Measurements from ENCODE around the gene DDN. TPM values are rescaled to one million over a fixed set of nuclear protein-coding genes. Genes with fewer than 3 reads are reported as not detected.

Gene DDN
- total RNA-seq, 1 donor = under 0.01 TPM

DNA sequence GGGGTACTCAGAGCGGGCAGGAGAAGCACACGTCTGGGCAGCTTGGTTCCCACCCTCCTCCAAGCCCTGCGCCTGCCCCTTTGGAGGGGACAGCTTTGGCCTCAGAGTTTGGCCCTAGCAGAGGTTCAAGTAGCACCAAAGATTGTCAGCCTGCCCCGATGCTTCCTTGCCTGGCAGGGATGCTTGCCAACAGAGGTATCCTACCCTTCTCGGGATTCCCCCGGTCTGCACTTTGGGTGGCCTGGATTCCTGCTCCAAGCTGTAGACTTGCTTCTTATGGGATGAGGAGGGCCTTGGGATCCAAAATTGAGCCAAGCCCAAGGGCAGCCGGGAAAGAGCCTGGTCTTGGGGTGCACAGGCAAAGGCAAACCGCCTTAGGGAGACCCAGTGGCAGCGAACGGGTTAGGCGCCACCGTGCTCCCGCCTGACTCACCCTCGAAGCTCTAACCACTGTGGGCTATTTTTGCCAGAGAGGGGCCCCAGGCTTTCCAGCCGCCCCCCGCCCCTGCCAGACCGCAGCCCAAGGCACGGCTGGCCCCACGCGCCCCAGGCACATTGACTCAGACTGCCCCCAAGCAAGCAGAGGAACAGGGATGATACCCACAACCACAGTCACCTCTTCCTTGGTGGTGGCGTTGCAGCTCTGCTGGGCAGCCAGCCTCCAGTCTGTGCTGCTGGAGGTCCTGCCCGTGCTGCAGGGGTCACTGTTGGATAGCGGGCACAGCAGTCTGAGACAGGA lies 26.8 kb downstream of the DDN start:
- no peak for DNase-seq (ENCODE audit: low read depth)
- no peak overlapping the region for H3K4me3 ChIP-seq (ENCODE audit: low read depth, low read length)
- TF ChIP-seq, protein P1, sequence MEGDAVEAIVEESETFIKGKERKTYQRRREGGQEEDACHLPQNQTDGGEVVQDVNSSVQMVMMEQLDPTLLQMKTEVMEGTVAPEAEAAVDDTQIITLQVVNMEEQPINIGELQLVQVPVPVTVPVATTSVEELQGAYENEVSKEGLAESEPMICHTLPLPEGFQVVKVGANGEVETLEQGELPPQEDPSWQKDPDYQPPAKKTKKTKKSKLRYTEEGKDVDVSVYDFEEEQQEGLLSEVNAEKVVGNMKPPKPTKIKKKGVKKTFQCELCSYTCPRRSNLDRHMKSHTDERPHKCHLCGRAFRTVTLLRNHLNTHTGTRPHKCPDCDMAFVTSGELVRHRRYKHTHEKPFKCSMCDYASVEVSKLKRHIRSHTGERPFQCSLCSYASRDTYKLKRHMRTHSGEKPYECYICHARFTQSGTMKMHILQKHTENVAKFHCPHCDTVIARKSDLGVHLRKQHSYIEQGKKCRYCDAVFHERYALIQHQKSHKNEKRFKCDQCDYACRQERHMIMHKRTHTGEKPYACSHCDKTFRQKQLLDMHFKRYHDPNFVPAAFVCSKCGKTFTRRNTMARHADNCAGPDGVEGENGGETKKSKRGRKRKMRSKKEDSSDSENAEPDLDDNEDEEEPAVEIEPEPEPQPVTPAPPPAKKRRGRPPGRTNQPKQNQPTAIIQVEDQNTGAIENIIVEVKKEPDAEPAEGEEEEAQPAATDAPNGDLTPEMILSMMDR (IDR thresholded peaks at IDR 0.05; ENCODE audit: insufficient read depth, low read depth, low read length) = no peak

DNA sequence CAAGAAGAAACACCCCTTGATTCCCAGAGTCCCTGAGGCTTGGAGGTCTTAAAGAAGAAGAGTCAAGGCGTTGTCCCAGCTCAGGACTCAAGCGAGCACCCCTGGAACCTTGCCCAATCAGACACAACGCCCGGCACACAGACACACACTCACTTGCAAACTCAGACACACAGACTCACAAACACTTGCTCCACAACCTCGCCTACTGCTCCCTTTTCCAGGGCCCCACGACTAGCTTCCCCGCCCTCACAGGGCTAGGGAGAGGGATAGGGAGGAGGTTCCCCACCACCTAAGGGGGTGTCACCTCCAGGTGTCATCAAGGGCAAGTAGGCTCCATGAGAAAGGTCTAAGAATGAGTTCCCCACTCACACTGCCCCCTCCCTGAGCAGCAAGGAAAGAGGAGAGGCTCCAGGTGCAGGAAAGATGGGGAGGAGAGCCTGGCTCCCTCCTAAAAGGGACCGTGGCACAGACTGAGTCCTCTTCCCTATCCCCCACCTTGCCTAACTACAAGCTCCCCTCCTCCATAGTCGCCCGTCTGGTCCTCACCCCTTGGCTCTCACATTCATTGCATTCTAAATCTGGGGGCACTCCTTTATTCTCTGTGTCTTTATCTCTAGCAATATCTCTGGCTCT lies 28.4 kb downstream of the DDN start:
- TF ChIP-seq, protein P1 (IDR thresholded peaks at IDR 0.05; ENCODE audit: insufficient read depth, low read depth, low read length) = no peak
- H3K4me3 ChIP-seq (ENCODE audit: low read depth, low read length) = peak overlapping the region; percentile 48
- no peak for DNase-seq (ENCODE audit: low read depth)

DNA sequence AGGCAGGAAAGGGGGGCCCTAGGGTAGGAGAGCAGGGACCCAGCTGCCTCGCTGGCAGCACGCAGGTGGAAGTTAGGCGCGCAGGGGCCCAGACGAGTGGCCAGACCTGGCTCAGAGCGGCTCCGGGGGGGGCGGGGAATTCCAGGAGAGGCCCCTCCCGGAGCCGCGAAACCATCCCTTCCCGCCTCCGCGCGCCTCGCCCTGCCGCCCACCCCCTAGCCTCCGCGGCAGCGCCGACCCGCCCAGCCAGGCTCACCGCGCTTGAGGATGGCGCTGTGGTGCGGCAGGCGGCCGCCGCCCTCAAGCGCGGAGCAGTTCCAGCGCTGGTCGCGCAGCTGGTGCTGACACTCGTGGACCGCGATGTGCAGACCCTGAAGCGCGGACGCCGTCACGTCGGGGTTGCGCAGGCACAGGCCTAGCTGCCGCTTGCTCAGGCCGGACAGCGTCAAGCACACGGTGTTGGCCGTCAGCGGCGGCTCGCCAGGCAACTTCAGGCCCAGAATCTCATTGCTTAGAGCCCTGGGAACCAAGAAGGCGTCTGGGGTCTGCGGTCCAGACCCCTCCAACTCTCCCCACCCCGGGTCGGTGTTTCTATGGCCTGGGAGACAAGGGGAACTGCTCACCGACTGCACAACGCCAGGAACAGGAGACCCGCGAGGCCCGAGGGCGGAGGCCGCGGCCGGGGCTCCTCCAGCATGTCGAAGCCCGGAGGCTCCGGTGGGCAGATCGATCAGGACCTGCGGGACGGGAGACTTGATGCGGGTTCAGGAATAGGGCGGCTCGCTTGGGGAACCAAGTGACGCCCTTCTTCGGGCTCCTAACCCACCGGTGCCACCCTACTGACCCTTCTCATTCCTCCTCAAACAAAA lies 29.1 kb downstream of the DDN start:
- TF ChIP-seq, protein P1 (IDR thresholded peaks at IDR 0.05; ENCODE audit: insufficient read depth, low read depth, low read length) = no peak
- no peak for DNase-seq (ENCODE audit: low read depth)
- H3K4me3 ChIP-seq (ENCODE audit: low read depth, low read length) = no peak overlapping the region

DNA sequence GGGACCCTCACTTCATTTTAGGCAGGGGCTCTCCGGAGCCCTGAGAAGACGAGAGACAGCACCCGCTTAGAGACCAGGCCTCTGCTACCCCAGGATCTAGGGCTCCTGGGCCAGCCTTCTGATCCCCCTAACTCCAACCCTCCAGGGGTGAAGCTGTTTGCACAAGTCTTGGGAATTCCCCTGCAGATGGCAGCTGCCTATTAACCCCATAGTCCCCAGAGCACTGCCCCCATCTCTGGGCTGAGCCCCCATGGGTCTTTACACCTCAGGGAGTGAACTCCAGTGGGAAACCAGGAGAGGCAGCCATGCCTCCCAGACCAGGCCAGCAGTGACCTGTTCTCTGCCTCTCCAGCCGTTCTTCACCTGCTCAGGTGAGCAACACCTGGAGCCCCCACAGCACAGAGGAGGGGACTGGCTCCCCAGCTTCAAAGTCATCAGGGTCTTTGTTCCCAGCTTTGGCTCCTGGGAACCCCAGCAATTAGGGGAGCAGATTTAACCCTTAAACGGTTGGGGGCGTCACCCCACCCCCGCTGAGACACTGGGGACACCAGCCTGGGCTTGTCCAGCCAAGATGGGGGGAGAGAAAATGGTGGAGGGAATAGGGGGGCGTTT lies 29.9 kb downstream of the DDN start:
- no peak for DNase-seq (ENCODE audit: low read depth)
- TF ChIP-seq, protein P1 (IDR thresholded peaks at IDR 0.05; ENCODE audit: insufficient read depth, low read depth, low read length) = no peak
- no peak overlapping the region for H3K4me3 ChIP-seq (ENCODE audit: low read depth, low read length)

DNA sequence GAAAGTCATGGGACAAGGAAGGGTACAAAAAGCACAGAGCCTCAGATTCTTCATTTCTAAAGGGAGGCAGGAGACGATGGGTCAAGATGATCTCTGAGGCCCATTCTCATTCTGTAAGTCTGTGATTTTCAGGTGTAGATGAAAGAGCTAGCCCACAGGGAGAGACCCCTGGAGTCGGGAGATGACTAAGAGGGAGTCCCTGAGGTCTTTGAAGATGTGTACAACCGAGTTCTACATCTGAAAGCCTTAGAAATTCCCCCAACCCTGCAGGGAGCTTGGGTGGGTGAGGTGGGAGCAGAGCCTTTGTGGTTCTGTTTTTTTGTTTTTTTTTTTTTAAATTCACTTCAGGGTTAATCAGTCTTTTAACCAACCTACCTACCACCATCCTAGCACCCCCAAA lies 30.7 kb downstream of the DDN start:
- H3K4me3 ChIP-seq (ENCODE audit: low read depth, low read length) = no peak overlapping the region
- TF ChIP-seq, protein P1 (IDR thresholded peaks at IDR 0.05; ENCODE audit: insufficient read depth, low read depth, low read length) = no peak
- no peak for DNase-seq (ENCODE audit: low read depth)

DNA sequence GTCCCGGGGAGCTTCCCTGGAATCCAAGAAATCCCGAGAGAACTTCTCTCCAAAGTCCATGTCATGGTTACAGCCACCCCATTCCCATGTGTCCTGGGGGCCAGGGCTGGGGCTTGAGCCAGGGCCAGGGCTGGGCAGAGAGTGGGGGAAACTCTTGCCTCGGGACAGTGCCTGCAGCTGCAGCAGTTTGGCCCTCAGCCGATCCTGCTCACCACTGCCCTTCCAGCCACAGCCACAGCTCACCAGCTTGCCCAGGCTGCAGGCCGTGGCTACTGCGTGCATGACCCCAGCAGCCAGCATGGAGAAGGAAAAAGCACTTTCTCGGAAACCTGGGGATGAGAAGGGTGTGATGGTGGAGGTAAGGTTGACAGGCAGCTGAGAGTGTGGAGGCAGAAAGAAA lies 31.2 kb downstream of the DDN start:
- TF ChIP-seq, protein P1 (IDR thresholded peaks at IDR 0.05; ENCODE audit: insufficient read depth, low read depth, low read length) = no peak
- H3K4me3 ChIP-seq (ENCODE audit: low read depth, low read length) = no peak overlapping the region
- DNase-seq (ENCODE audit: low read depth) = no peak

Measured in fibroblast of villous mesenchyme (primary cell).